NCI-H2107 treated with DMSO at 0.1 percent for 48 hours (cell line): ENCODE data around the gene LRR1.
"Not testable (repeated sequence)": the region's sequence is repeated elsewhere in the genome, so short reads cannot be mapped to it uniquely, and the experiment has no call there.

Experiments used
- DNase-seq: peaks from one replicate; lab custom pipeline; 2025; ENCODE audit not compliant: unreplicated experiment; lab: John Stamatoyannopoulos, UW

LRR1 gene

DNA sequence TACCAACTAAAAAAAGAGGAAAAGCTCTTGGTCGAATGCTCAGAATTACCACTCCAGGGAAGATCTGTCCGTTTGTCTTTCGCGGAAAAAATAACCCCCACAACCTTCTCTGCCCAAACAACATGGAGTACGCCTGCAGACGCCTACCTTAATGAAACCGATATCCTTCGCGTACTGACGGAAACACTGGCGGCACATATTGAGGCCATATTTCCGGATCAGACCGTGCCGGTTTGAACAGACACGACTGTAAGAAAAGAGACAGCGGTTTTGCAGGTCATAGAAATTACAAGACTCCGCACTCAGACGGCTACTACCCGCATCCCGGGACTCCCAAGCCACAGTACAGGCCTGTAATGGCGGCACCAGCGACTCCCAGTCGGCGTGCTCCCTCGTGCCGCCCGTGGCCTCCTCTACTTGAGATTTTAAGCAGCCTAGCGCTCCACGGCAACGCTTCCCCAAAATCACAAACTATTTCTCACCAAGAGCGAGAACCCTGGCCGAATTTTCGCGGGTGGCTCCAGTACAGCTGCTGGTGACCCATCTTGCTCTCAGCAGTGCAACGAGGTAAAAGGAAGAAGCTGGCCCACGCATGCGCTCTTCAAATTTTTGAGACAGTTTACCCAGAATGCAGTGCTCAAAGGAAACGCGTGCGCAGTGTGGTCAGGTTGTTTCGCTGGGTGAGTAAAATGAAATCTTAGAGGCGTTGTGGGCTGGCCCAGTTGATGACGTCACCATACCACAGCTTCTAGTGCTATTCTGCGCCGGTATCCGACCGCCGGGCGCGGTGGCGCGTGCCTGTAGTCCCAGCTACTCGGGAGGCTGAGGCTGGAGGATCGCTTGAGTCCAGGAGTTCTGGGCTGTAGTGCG is 12.7 kb upstream of the LRR1 start, which contains the start of gene RPS29:
Gene RPS29, minus strand, starts transcription at position 578 of the 870 bp plus-strand sequence. Its CDS starts 34 bp downstream, at position 544.
- DNase-seq = peak; percentile 99

DNA sequence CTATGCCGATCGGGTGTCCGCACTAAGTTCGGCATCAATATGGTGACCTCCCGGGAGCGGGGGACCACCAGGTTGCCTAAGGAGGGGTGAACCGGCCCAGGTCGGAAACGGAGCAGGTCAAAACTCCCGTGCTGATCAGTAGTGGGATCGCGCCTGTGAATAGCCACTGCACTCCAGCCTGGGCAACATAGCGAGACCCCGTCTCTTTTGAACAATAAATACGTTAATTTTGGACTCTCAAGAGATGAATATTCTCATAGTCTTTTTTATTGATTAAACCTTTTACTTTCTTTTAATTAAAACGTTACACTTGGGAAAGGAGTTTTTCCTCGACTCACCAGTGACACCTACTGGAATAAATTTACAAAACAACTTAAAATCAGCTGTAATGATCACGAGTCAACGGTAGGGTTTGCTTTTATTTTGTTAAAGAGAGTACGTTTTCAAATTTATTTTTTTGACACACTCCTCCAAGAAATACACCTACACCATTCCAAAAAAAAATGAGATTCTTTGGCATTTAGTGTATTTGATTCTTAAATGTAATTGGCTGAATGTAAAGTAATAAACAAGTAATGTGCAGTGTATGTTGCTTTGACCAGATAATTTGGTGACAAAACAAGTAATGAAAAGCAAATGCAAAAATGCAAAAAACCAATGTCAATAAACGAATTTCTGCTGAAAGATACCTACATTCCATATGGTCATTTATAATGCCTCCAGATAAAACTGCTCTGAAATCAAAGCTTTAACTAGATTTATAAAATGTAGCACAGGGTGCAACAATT is 11.9 kb upstream of the LRR1 start:
- DNase-seq = peak; percentile 66

GRCh38 chr14:49589387-49589786 is 9.4 kb upstream of the LRR1 start:
- DNase-seq = no peak

- DNase-seq = no peak
Observed at GRCh38 chr14:49593016-49593415, 5.7 kb upstream of the LRR1 start.

- no peak for DNase-seq
Observed at GRCh38 chr14:49594347-49595091, 4.2 kb upstream of the LRR1 start.

DNA sequence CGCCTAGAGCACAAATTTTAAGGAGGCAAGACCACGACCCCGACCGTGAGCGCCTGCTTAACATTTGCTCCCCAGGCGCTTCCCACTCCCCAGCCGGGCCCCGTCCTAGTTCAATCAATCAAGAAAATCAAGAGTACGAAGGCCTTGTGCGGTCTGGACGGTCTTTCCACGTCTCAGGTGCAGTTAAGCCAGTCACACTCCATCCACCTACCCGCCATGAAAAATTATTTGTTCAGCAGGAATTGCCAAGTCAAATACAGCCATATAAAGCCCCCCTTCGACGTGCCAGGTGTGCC is 603 bp upstream of the LRR1 start:
- DNase-seq = peak; percentile 84

DNA sequence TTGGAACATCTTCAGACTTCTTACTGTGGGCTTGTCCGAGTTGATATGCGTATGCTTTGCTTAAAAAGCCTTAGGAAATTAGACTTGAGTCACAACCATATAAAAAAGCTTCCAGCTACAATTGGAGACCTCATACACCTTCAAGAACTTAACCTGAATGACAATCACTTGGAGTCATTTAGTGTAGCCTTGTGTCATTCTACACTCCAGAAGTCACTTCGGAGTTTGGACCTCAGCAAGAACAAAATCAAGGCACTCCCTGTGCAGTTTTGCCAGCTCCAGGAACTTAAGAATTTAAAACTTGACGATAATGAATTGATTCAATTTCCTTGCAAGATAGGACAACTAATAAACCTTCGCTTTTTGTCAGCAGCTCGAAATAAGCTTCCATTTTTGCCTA is 8.8 kb downstream of the LRR1 start:
- DNase-seq = no peak

GRCh38 chr14:49612251-49612650 is 13.5 kb downstream of the LRR1 start:
- no peak for DNase-seq

DNA sequence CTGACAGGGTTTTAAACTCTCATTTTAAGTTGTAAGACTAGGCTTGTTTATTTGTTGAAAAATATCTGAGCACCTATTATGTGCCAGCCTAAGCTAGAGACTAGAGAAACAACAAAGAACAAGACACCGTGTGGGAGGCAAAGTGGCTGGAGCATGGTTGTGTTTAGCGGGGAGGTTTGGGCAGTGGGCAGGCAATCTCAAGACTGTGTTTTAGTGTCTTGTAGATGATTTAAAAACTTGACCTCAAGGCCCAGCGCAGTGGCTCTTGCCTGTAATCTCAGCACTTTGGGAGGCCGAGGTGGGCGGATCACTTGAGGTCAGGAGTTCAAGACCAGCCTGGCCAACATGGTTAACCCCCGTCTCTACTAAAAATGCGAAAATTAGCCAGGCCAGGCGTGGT is 13.9 kb downstream of the LRR1 start:
- no peak for DNase-seq

- no peak for DNase-seq
Observed at GRCh38 chr14:49614196-49614595, 15.5 kb downstream of the LRR1 start.

DNA sequence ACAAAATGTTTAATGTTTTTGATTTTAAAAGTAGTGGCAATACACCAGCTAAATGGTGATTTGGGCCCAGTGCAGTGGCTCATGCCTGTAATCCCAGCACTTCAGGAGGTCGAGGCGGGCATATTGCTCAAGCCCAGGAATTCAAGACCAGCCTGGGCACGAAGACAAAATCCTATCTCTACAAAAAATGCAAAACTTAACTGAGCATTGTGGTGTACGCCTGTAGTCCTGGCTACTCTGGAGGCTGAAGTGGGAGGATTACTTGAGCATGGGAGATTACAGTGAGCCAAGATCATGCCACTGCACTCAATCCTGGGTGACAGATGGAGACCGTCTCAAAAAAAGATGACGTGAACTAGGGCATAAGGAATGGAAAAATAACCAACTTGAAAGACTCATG is 17.0 kb downstream of the LRR1 start:
- DNase-seq = no peak

- no peak for DNase-seq
Observed at GRCh38 chr14:49617852-49618519, 19.2 kb downstream of the LRR1 start.

DNA sequence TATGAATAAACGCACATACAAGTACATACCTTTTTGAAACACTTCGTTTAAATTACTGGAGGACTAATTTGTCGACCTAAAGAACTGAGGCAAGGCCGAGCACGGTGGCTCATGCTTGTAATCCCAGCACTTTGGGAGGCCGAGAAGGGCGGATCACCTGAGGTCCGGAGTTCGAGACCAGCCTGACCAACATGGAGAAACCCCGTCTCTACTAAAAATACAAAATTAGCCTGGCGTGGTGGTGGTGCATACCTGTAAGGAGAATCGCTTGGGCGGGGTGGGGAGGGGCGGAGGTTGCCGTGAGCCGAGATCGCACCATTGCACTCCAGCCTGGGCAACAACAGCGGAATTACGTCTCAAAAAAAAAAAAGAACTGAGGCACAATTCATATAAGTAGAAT is 20.5 kb downstream of the LRR1 start:
- DNase-seq = not testable (repeated sequence)

DNA sequence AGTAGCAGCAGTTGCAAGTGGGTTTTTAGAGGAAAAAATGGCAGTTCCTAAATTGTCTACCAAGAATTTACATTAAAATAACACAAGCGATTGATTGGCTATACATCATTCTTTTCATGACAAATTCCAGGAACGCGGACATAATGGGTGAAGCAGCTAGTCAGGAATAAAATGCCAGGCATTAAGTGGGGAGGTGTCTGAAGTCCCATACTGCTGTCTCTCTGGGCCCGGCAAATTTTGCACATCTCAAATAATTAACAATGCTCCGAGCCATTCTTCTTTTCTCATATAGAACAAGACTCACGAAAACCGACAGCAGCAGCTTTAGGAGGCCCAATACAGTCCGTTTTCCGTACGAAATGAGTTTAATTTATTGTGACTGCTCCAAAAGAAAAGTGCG is 21.0 kb downstream of the LRR1 start:
- no peak for DNase-seq

DNA sequence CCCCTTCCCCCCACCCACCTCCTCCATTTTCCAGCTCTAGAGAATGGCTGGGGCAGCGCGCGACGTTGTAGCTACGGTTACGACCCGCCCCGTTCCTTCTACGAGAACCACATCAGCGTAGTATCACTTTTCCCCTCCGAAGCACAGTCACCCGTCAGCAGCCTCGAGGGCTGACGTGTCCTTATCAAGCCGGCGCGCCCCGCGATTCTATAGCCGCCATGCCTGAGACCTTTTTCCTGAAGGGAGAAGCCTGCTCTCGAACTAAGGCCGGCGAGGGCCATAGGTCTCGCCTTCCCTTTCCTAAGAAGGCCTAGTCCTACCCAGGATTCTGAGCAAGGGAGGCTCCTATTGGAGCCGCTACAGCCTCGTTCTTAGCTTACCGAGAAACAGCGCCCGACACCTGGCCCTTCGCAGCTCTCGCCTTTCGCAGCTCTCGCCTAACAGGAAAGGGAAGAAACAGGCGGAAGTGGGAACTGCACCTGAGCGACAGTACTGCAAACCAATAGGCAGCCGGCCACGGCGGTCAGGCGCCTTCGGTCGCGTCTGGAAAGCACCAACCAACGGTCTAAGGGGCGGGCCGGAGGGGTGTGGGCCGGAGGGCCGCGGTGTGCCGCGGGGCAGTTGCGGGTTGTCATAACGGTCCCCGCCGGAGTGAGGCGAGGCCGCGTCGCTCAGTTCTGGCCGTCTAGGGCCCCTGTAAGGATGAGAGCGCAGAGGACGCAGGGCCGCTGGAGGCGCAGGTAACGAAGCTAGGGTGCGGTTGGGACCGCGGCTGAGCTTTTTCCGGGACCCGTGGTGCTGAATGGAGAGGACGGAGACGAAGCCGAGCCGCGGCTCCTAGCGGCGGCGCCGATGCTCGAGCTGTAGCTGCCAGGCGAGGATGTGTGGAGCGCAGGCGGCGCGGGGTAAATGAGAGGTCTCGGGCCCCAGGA is 21.7 kb downstream of the LRR1 start, which contains the start of the genes MGAT2 and RPL36AL:
Gene MGAT2, plus strand, starts transcription at position 618 of the 932 bp plus-strand sequence. CDS start 470 bp downstream, outside the sequence.
Gene RPL36AL, minus strand, starts transcription at position 445 of the 932 bp plus-strand sequence. CDS start 1,522 bp downstream, outside the sequence.
- peak; percentile 96 for DNase-seq

GRCh38 chr14:49621114-49621881 is 22.6 kb downstream of the LRR1 start:
- DNase-seq = no peak

DNA sequence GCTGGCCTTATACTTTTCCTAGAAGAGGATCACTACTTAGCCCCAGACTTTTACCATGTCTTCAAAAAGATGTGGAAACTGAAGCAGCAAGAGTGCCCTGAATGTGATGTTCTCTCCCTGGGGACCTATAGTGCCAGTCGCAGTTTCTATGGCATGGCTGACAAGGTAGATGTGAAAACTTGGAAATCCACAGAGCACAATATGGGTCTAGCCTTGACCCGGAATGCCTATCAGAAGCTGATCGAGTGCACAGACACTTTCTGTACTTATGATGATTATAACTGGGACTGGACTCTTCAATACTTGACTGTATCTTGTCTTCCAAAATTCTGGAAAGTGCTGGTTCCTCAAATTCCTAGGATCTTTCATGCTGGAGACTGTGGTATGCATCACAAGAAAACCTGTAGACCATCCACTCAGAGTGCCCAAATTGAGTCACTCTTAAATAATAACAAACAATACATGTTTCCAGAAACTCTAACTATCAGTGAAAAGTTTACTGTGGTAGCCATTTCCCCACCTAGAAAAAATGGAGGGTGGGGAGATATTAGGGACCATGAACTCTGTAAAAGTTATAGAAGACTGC is 23.4 kb downstream of the LRR1 start:
- peak; percentile 30 for DNase-seq

GRCh38 chr14:49623387-49623786 is 24.6 kb downstream of the LRR1 start:
- DNase-seq = no peak
